SK-N-SH (cell line): ENCODE data around the gene PCSK5. TPM values are rescaled to one million over a fixed set of nuclear protein-coding genes. Genes with fewer than 3 reads are reported as not detected.

Source experiments
- CTCF ChIA-PET: fragments of 300-600, 350-600 bp; formaldehyde crosslinking; extraction: SDS; loops from one replicate; lab custom pipeline; 2021; lab: Yijun Ruan, JAX
- POLR2A ChIA-PET: fragments of 350-600 bp; sonication (Branson Sonifier 250); formaldehyde crosslinking; extraction: SDS; loops from one replicate; lab custom pipeline; 2020; ENCODE audit warnings: antibody characterized with exemption, inconsistent platforms; lab: Yijun Ruan, JAX
- DNase-seq: peaks from one replicate; pipeline ENCODE4 v3.0.0; 2012
- H2AFZ ChIP-seq: fragments of 200-600 bp; sonication (generic); 2 replicates; pipeline ENCODE4 v1.8.1; 2016; ENCODE audit warnings: antibody characterized with exemption, mild to moderate bottlenecking, low read depth
- H3F3A ChIP-seq: fragments of 200-600 bp; sonication (generic); replicated peaks from 2 replicates; pipeline ENCODE3; 2016; ENCODE audit warnings: antibody characterized with exemption, mild to moderate bottlenecking; ENCODE audit not compliant: insufficient read depth
- H3K27ac ChIP-seq, 2 experiments: fragments of 200-500 bp in 1 of 2; fragments of 200-600 bp in 1 of 2; sonication (Bioruptor generic) in 1 of 2; sonication (generic), shearing (Covaris generic) in 1 of 2; 2 replicates each; pipeline versions ENCODE4 v1.5.1 to v1.6.1; 2014 to 2016; ENCODE audit warnings: low read depth in 2 of 2, inconsistent platforms in 1 of 2, low read length in 1 of 2, mild to moderate bottlenecking in 1 of 2, mixed read lengths in 1 of 2
- H3K27me3 ChIP-seq: fragments of 200-600 bp; sonication (generic), shearing (Covaris generic); 2 replicates; pipeline ENCODE4 v1.6.1; 2016; ENCODE audit warnings: mixed run types; ENCODE audit not compliant: insufficient read depth
- H3K36me3 ChIP-seq, 2 experiments: fragments of 200-500 bp in 1 of 2; fragments of 200-600 bp in 1 of 2; sonication (Bioruptor generic) in 1 of 2; sonication (generic) in 1 of 2; replicated peaks in 1 of 2; 2 replicates each; pipeline versions ENCODE3 to v1.5.1; 2014 to 2016; ENCODE audit warnings: low read length in 1 of 2, mild to moderate bottlenecking in 1 of 2; ENCODE audit not compliant: insufficient read depth in 2 of 2, control insufficient read depth in 1 of 2
- H3K4me1 ChIP-seq, 2 experiments: fragments of 200-500 bp in 1 of 2; fragments of 200-600 bp in 1 of 2; sonication (Bioruptor generic) in 1 of 2; sonication (generic), shearing (Covaris generic) in 1 of 2; 2 replicates each; pipeline versions ENCODE4 v1.5.1 to v1.6.1; 2014 to 2016; ENCODE audit warnings: low read depth in 1 of 2, low read length in 1 of 2, mixed run types in 1 of 2; ENCODE audit not compliant: insufficient read depth in 2 of 2, control insufficient read depth in 1 of 2
- H3K4me2 ChIP-seq: fragments of 200-600 bp; sonication (generic), shearing (Covaris generic); 2 replicates; pipeline ENCODE4 v1.6.1; 2017; ENCODE audit warnings: mixed run types
- H3K4me3 ChIP-seq, 2 experiments: fragments of 200-500 bp in 1 of 2; fragments of 200-600 bp in 1 of 2; sonication (Bioruptor generic) in 1 of 2; sonication (generic), shearing (Covaris generic) in 1 of 2; 2 replicates each; pipeline versions ENCODE4 v1.5.1 to v1.8.1; 2014 to 2016; ENCODE audit warnings: low read depth in 2 of 2, inconsistent platforms in 1 of 2, low read length in 1 of 2, mild to moderate bottlenecking in 1 of 2, mixed read lengths in 1 of 2, moderate library complexity in 1 of 2
- H3K79me2 ChIP-seq: fragments of 200-600 bp; sonication (generic); 2 replicates; pipeline ENCODE4 v1.8.1; 2017; ENCODE audit warnings: mild to moderate bottlenecking; ENCODE audit not compliant: insufficient read depth
- H3K9ac ChIP-seq: fragments of 200-600 bp; sonication (generic); 2 replicates; pipeline ENCODE4 v1.6.1; 2017; ENCODE audit warnings: mixed run types
- H3K9me2 ChIP-seq: fragments of 200-600 bp; sonication (generic); 2 replicates; pipeline ENCODE4 v1.6.1; 2017; ENCODE audit warnings: mixed run types
- H3K9me3 ChIP-seq: fragments of 200-600 bp; sonication (generic); 2 replicates; pipeline ENCODE4 v1.6.1; 2017; ENCODE audit warnings: mixed run types, mild to moderate bottlenecking, moderate library complexity
- H4K20me1 ChIP-seq: fragments of 200-600 bp; sonication (generic); 2 replicates; pipeline ENCODE4 v1.6.1; 2017; ENCODE audit warnings: mild to moderate bottlenecking, mixed run types; ENCODE audit not compliant: insufficient read depth
- ELF1 ChIP-seq: IDR thresholded peaks from 2 replicates; pipeline ENCODE4 v1.4.0; 2012
- EP300 ChIP-seq, 2 experiments: IDR thresholded peaks; 2 replicates each; pipeline versions ENCODE4 v1.4.0 to v1.6.1; 2012; ENCODE audit warnings: borderline replicate concordance in 1 of 2, low read depth in 1 of 2, low read length in 1 of 2
- FOXJ3 ChIP-seq: sonication (generic); formaldehyde crosslinking; IDR thresholded peaks from 2 replicates; pipeline ENCODE4 v1.5.1; 2020; ENCODE audit warnings: mild to moderate bottlenecking, missing genetic modification reagents
- FOXM1 ChIP-seq: IDR thresholded peaks from 2 replicates; pipeline ENCODE4 v1.4.0; 2012; ENCODE audit warnings: low read depth, mild to moderate bottlenecking
- GATA2 ChIP-seq: sonication (generic); formaldehyde crosslinking; IDR thresholded peaks from 2 replicates; pipeline ENCODE4 v1.5.0; 2020; ENCODE audit warnings: mild to moderate bottlenecking, missing genetic modification reagents
- MEF2A ChIP-seq: IDR thresholded peaks from 2 replicates; pipeline ENCODE4 v1.4.0; 2012; ENCODE audit warnings: low read depth, borderline replicate concordance
- MXI1 ChIP-seq: IDR thresholded peaks from 2 replicates; pipeline ENCODE4 v1.6.1; 2012; ENCODE audit warnings: mild to moderate bottlenecking, low read depth, low read length, improper control_type of control experiment
- NFIC ChIP-seq: IDR thresholded peaks from 2 replicates; pipeline ENCODE4 v1.4.0; 2012; ENCODE audit warnings: borderline replicate concordance
- NRF1 ChIP-seq: IDR thresholded peaks from 2 replicates; pipeline ENCODE4 v1.6.1; 2012; ENCODE audit warnings: low read depth, mild to moderate bottlenecking, low read length
- PBX3 ChIP-seq: IDR thresholded peaks from 2 replicates; pipeline ENCODE4; 2012
- RFX5 ChIP-seq: IDR thresholded peaks from 2 replicates; pipeline ENCODE4 v1.6.1; 2012; ENCODE audit warnings: mild to moderate bottlenecking, improper control_type of control experiment, low read length
- SIN3A ChIP-seq: IDR thresholded peaks from 2 replicates; pipeline ENCODE4 v1.6.1; 2012; ENCODE audit warnings: low read depth, mild to moderate bottlenecking, low read length, moderate library complexity, borderline replicate concordance
- SMC3 ChIP-seq: IDR thresholded peaks from 2 replicates; pipeline ENCODE4 v1.6.1; 2012; ENCODE audit warnings: low read depth, low read length, improper control_type of control experiment
- TAF1 ChIP-seq: IDR thresholded peaks from 2 replicates; pipeline ENCODE4 v1.6.1; 2012; ENCODE audit warnings: low read depth, mild to moderate bottlenecking, low read length, moderate library complexity, borderline replicate concordance
- TCF12 ChIP-seq: IDR thresholded peaks from 2 replicates; pipeline ENCODE4 v1.4.0; 2012
- USF1 ChIP-seq: IDR thresholded peaks from 2 replicates; pipeline ENCODE4 v1.4.0; 2012; ENCODE audit warnings: low read depth, borderline replicate concordance
- USF2 ChIP-seq: fragments of 150-350 bp; IDR thresholded peaks from 2 replicates; pipeline ENCODE4 v1.6.1; 2017; ENCODE audit warnings: antibody characterized with exemption, low read length, low read depth, borderline replicate concordance
- YY1 ChIP-seq: IDR thresholded peaks from 2 replicates; pipeline ENCODE4 v1.4.0; 2012; ENCODE audit warnings: low read depth, mild to moderate bottlenecking
- ZBTB33 ChIP-seq: IDR thresholded peaks from 2 replicates; pipeline ENCODE4 v1.4.0; 2012; ENCODE audit warnings: low read depth, borderline replicate concordance
- WGBS: methylation state at CpG from one replicate; pipeline ENCODE4 v1.1.6; 2017; ENCODE audit warnings: low lambda C conversion rate; 5-methylcytosine and 5-hydroxymethylcytosine counted together
- polyA plus RNA-seq, 3 experiments: library from polyadenylated mRNA; depleted of rRNA; stranded (reverse); fragments of >200 nt; gene quantifications; 2 replicates each; pipeline ENCODE4 v1.2.3, GENCODE V29; 2012
- TF ChIP-seq, protein P1 (sequence below): IDR thresholded peaks from 2 replicates; pipeline ENCODE4 v1.4.0; 2012; ENCODE audit warnings: low read depth

The PCSK5 gene
- polyA plus RNA-seq, 1 of the 3 experiments (the other 2 are of a cell fraction) = 0.08 TPM

- POLR2A ChIA-PET = no interaction called here
- Histone ChIP-seq H3K9ac (no peak overlapping the region), H3K4me1 (no peaks in the 10 kb centered on the region), H4K20me1 (no peaks in the 10 kb centered on the region), H2AFZ (no peak overlapping the region), H3K9me3 (no peaks in the 10 kb centered on the region), H3K27me3 (peaks cover 18% of the 10 kb centered on the region; the same call in 1 of the 2 replicates), H3K36me3 (no peaks in the 10 kb centered on the region), H3K27ac (no peak overlapping the region), H3F3A (no peaks in the 10 kb centered on the region), H3K4me3 (no peak overlapping the region), H3K79me2 (no peaks in the 10 kb centered on the region), H3K4me2 (peak overlapping the region; percentile 7; the same call in 1 of the 2 replicates), H3K9me2 (no peaks in the 10 kb centered on the region)
- WGBS = 29% methylated on average over 13 of the region's 13 CpGs
- DNase-seq = no peak
- TF ChIP-seq MXI1 (no peak), FOXM1 (no peak), PBX3 (no peak)
- CTCF ChIA-PET = no interaction called here
These were observed 271.1 kb downstream of the PCSK5 start for GRCh38 chr9:76161541-76161940.

DNA sequence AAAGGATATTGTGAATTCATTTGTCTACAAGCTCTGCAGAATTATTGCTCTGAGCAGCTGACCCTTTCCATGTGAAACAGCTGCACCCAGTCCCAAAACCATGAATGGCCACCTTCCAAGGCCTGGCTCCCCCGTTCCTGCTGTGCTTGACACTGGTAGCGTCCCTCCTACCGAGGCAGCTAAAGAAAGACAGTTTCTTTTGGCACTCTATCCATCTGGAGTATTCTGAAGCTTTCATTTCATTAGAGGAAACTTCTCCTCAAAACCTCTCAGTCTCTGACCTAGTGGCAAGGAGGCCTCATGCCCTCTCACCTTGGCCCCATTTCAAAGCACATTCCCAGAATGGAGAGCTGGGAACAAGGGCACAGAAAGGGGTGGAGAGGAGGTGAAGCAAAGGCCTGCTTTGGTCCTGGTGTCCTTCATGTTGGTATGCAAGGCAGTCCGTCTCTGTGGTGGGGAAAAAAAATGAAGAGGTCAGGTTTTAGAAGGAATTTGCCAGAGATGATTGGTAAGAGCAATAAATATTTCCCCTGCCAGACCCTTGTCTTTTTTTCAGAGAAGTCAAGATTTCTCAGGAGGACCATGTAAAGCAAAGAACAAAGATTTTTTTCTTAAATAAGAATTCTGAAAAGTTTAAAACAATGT lies 271.7 kb downstream of the PCSK5 start:
- DNase-seq = no peak
- Histone ChIP-seq H3K27ac (no peak overlapping the region), H3K27me3 (peaks cover 15% of the 10 kb centered on the region; the same call in 1 of the 2 replicates), H3K9me3 (no peaks in the 10 kb centered on the region), H4K20me1 (no peaks in the 10 kb centered on the region), H2AFZ (no peak overlapping the region), H3K4me3 (no peak overlapping the region), H3K9ac (no peak overlapping the region), H3K36me3 (no peaks in the 10 kb centered on the region), H3K4me1 (no peaks in the 10 kb centered on the region), H3K79me2 (no peaks in the 10 kb centered on the region), H3K9me2 (no peaks in the 10 kb centered on the region), H3K4me2 (no peak overlapping the region), H3F3A (no peaks in the 10 kb centered on the region)
- CTCF ChIA-PET = no interaction called here
- 10% methylated on average over 4 of the region's 4 CpGs for WGBS
- POLR2A ChIA-PET = no interaction called here
- TF ChIP-seq EP300 (IDR thresholded peaks at IDR 0.05; ENCODE audit: borderline replicate concordance in 1 of 2, low read depth in 1 of 2, low read length in 1 of 2) (no peak), TAF1 (no peak), FOXJ3 (CRISPR knock-in tag) (no peak), YY1 (no peak), RFX5 (no peak), GATA2 (CRISPR knock-in tag) (no peak), USF2 (no peak), TCF12 (no peak), NFIC (no peak), NRF1 (no peak), MEF2A (no peak), ELF1 (no peak), USF1 (no peak), SIN3A (no peak), SMC3 (no peak), ZBTB33 (no peak)
- TF ChIP-seq, protein P1, sequence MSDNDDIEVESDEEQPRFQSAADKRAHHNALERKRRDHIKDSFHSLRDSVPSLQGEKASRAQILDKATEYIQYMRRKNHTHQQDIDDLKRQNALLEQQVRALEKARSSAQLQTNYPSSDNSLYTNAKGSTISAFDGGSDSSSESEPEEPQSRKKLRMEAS = no peak
